NCI-H524 treated with DMSO at 0.1 percent for 48 hours (cell line): ENCODE results near the gene PDILT.

Experiments
- DNase-seq: peaks from one replicate; lab custom pipeline; 2025; lab: John Stamatoyannopoulos, UW

Gene PDILT

GRCh38 chr16:20359997-20360396 lies 44.5 kb downstream of the PDILT start:
- no peak for DNase-seq

- DNase-seq, result no peak
Measured at GRCh38 chr16:20355114-20355782, 49.3 kb downstream of the PDILT start.

- DNase-seq, result no peak
Measured at GRCh38 chr16:20353379-20353778, 51.2 kb downstream of the PDILT start.

GRCh38 chr16:20352615-20353014 lies 51.9 kb downstream of the PDILT start, which contains the start of gene UMOD:
Gene UMOD (minus strand): TSS chr16:20352715. CDS start chr16:20350737, 1,978 bp downstream.
- DNase-seq, result no peak

GRCh38 chr16:20349615-20350014 lies 54.9 kb downstream of the PDILT start:
- DNase-seq, result no peak

- no peak for DNase-seq
Measured at GRCh38 chr16:20348365-20349185, 56.0 kb downstream of the PDILT start.

GRCh38 chr16:20347666-20348364 lies 56.7 kb downstream of the PDILT start:
- DNase-seq, result no peak

- DNase-seq, result no peak
Measured at GRCh38 chr16:20344611-20345010, 59.9 kb downstream of the PDILT start.

GRCh38 chr16:20339744-20340143 lies 64.8 kb downstream of the PDILT start:
- no peak for DNase-seq

GRCh38 chr16:20336955-20337354 lies 67.6 kb downstream of the PDILT start:
- no peak for DNase-seq

- no peak for DNase-seq
Measured at GRCh38 chr16:20334396-20334795, 70.1 kb downstream of the PDILT start.

GRCh38 chr16:20333120-20333519 lies 71.4 kb downstream of the PDILT start:
- no peak for DNase-seq

GRCh38 chr16:20332411-20332810 lies 72.1 kb downstream of the PDILT start:
- no peak for DNase-seq

- DNase-seq, result no peak
Measured at GRCh38 chr16:20331635-20332034, 72.9 kb downstream of the PDILT start.

GRCh38 chr16:20329392-20330138 lies 75.0 kb downstream of the PDILT start:
- DNase-seq, result no peak

- no peak for DNase-seq
Measured at GRCh38 chr16:20327444-20328041, 77.0 kb downstream of the PDILT start, which contains the start of gene GP2. Gene GP2 (minus strand): TSS chr16:20327513. CDS start chr16:20326431, 1,082 bp downstream.

- DNase-seq, result no peak
Measured at GRCh38 chr16:20326321-20326720, 78.2 kb downstream of the PDILT start.

- DNase-seq, result no peak
Measured at GRCh38 chr16:20325005-20325404, 79.5 kb downstream of the PDILT start.

GRCh38 chr16:20323591-20324117 lies 80.9 kb downstream of the PDILT start:
- no peak for DNase-seq

- DNase-seq, result no peak
Measured at GRCh38 chr16:20322696-20323095, 81.8 kb downstream of the PDILT start.

GRCh38 chr16:20321671-20322070 lies 82.9 kb downstream of the PDILT start:
- no peak for DNase-seq
